Measurements from ENCODE around the gene FOXO3. TPM values are rescaled to one million over a fixed set of nuclear protein-coding genes. Genes with fewer than 3 reads are reported as not detected.

FOXO3 gene
- total RNA-seq, 1 experiment from 2014 or later = 43.8 TPM

- ChIA-PET CTCF (no interaction called here), POLR2A (no interaction called here)
- TF ChIP-seq CTCF (IDR thresholded peaks at IDR 0.05) (no peak), POLR2AphosphoS5 (IDR thresholded peaks at IDR 0.05; ENCODE audit: low read depth, low read length) (no peak), SIN3A (IDR thresholded peaks at IDR 0.05; ENCODE audit: borderline replicate concordance, insufficient read depth, low read depth, low read length) (no peak), REST (IDR thresholded peaks at IDR 0.05; ENCODE audit: insufficient read depth in 1 of 2, low read depth in 2 of 2, low read length in 1 of 2) (no peak), TCF7L2 (IDR thresholded peaks at IDR 0.05; ENCODE audit: low read depth, low read length) (no peak)
- intact Hi-C loops (cut with micrococcal nuclease; ENCODE audit: unreplicated experiment) (no loop called here), in situ Hi-C loops (cut with HindIII; ENCODE audit: low pct_unique_long_range_greater_than_20kb, low sequenced_read_pairs) (no loop called here)
- ATAC-seq (peak; percentile 52; the same call in 1 of the 2 replicates), DNase-seq (ENCODE audit: low read depth, low spot score) (peak; percentile 63)
- H3K27ac ChIP-seq (ENCODE audit: low read length) = no peak overlapping the region
- no TSS peak for BruUV-seq (replicated peaks)
- no peak overlapping the region for H3K4me3 ChIP-seq (ENCODE audit: low read depth in 2 of 2, low read length in 2 of 2)
- H3K36me3 ChIP-seq (ENCODE audit: control insufficient read depth, insufficient read depth, low read length) = no peaks in the 10 kb centered on the region
- H3K9me3 ChIP-seq (ENCODE audit: control insufficient read depth, insufficient read depth, low read depth, low read length) = no peaks in the 10 kb centered on the region
- H3K27me3 ChIP-seq (ENCODE audit: control insufficient read depth, insufficient read depth, low read length) = no peaks in the 10 kb centered on the region
- peaks cover 5% of the 10 kb centered on the region for H3K4me1 ChIP-seq (ENCODE audit: control insufficient read depth, insufficient read depth, low read length)
These were observed 100.7 kb downstream of the FOXO3 start for GRCh38 chr6:108661430-108661829.

GRCh38 chr6:108661982-108662381 lies 101.3 kb downstream of the FOXO3 start:
- TF ChIP-seq TCF7L2 (IDR thresholded peaks at IDR 0.05; ENCODE audit: low read depth, low read length) (no peak), CTCF (IDR thresholded peaks at IDR 0.05) (no peak), SIN3A (IDR thresholded peaks at IDR 0.05; ENCODE audit: borderline replicate concordance, insufficient read depth, low read depth, low read length) (no peak), POLR2AphosphoS5 (IDR thresholded peaks at IDR 0.05; ENCODE audit: low read depth, low read length) (no peak), REST (IDR thresholded peaks at IDR 0.05; ENCODE audit: insufficient read depth in 1 of 2, low read depth in 2 of 2, low read length in 1 of 2) (no peak)
- CTCF ChIA-PET = no interaction called here
- ATAC-seq = no peak
- Histone ChIP-seq H3K4me3 (ENCODE audit: low read depth in 2 of 2, low read length in 2 of 2) (no peak overlapping the region), H3K4me1 (ENCODE audit: control insufficient read depth, insufficient read depth, low read length) (peaks cover 5% of the 10 kb centered on the region), H3K9me3 (ENCODE audit: control insufficient read depth, insufficient read depth, low read depth, low read length) (no peaks in the 10 kb centered on the region), H3K36me3 (ENCODE audit: control insufficient read depth, insufficient read depth, low read length) (no peaks in the 10 kb centered on the region), H3K27me3 (ENCODE audit: control insufficient read depth, insufficient read depth, low read length) (no peaks in the 10 kb centered on the region), H3K27ac (ENCODE audit: low read length) (no peak overlapping the region)
- intact Hi-C loops (cut with micrococcal nuclease; ENCODE audit: unreplicated experiment) = no loop called here
- BruUV-seq (replicated peaks) = no TSS peak
- POLR2A ChIA-PET = no interaction called here
- in situ Hi-C loops (cut with HindIII; ENCODE audit: low pct_unique_long_range_greater_than_20kb, low sequenced_read_pairs) = no loop called here
- no peak for DNase-seq (ENCODE audit: low read depth, low spot score)
